AG09309 (cell line): ENCODE results near the gene ACSL1.

ENCODE experiments used
- DNase-seq: peaks from one replicate; pipeline ENCODE4 v3.0.0-alpha.2; 2010; ENCODE audit warnings: low read depth
- H3K4me3 ChIP-seq: 2 replicates; pipeline ENCODE4 v1.5.1; 2011; ENCODE audit warnings: mild to moderate bottlenecking, low read depth, low read length, moderate library complexity; ENCODE audit not compliant: control insufficient read depth
- TF ChIP-seq, protein P1 (sequence below): IDR thresholded peaks from 2 replicates; pipeline ENCODE4 v1.5.1; 2011; ENCODE audit warnings: mild to moderate bottlenecking, low read depth, low read length, inconsistent platforms; ENCODE audit not compliant: insufficient read depth, control insufficient read depth; ENCODE audit errors: missing control alignments

ACSL1 gene

DNA sequence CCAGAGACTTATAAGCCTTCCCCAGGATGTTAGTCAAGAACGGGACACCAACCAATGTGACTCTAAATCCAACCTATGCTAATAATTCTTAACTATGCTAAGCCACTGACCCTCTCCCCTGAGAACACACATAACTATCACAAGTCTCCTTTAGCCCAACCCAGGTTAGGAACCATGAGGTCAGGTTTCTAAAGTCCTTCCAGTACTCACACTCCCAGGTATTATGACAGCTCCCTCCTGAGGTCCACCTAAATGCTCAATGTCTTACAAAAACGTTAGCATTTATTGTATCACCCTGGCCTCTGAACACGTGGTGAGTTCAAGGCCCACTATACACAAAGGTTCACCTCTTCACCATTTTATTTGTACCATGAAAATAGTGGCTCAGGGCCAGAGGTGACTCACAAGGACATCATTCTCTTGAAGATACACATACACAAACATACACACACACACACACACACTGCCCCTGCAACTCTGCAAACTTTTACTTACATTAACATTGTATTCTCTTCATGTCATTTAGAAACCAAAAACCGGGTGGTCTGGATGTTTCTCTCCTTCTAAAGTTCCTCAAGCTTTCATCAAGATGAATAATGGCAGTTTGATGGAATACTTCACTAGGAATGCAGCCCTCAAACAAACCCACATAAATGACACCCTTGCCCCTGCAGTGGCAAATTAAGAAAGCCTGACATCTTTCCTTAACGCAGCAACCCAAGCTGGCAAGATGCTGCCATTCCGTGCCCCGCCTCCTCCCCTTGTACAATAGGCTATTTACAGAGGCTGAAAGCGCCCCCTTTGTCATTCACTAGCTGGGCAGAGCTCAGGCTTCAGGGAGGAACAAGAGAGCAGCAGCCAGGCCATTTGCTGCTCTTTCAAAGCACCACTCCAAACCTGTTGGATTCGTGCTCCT, 17.7 kb downstream of the ACSL1 start:
- no peak overlapping the region for H3K4me3 ChIP-seq

DNA sequence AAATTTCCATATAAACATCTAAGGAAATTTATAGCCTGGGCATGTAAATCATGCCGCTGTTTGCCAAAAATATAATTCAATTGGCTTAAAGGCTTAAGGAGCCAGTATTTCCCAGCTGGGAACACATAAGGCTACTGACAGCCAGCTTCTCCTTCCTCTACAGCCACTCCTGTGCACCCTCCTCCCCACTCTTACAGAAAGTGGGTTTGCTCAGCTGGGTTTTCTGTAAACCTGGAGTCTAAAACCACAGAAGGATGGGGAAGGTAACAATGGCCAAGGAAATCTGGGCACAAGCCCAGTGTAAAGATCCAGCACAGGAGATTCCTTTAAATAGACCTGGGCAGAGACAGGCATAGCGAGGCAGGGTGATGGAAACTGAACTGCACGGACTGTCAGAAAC, 18.5 kb downstream of the ACSL1 start:
- DNase-seq, result no peak
- H3K4me3 ChIP-seq, result no peak overlapping the region

More for the DNA sequence above, 17.7 kb downstream of the ACSL1 start:
- TF ChIP-seq, protein P1, sequence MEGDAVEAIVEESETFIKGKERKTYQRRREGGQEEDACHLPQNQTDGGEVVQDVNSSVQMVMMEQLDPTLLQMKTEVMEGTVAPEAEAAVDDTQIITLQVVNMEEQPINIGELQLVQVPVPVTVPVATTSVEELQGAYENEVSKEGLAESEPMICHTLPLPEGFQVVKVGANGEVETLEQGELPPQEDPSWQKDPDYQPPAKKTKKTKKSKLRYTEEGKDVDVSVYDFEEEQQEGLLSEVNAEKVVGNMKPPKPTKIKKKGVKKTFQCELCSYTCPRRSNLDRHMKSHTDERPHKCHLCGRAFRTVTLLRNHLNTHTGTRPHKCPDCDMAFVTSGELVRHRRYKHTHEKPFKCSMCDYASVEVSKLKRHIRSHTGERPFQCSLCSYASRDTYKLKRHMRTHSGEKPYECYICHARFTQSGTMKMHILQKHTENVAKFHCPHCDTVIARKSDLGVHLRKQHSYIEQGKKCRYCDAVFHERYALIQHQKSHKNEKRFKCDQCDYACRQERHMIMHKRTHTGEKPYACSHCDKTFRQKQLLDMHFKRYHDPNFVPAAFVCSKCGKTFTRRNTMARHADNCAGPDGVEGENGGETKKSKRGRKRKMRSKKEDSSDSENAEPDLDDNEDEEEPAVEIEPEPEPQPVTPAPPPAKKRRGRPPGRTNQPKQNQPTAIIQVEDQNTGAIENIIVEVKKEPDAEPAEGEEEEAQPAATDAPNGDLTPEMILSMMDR, result no peak
- no peak for DNase-seq

DNA sequence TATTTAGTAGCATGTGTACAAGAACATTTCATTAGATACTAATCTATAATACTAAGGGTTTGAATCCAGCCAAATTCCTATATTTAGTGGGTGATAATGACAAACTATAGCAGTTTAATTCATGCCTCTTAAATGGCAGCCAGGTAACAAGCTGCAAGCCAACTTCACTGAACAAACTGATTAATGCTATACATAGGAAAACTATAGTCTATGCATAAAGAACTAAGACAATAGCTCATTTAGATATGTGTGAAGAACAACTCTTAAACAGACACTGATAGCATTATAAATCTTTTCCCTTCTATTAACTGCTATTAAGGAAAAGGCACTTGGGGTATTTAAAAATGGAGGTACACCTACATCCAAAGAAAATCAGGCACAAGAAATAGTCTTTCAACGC, 19.1 kb downstream of the ACSL1 start:
- no peak for DNase-seq
- TF ChIP-seq, protein P1, result no peak
- no peak overlapping the region for H3K4me3 ChIP-seq

More for the DNA sequence above, 18.5 kb downstream of the ACSL1 start:
- TF ChIP-seq, protein P1, result no peak

- DNase-seq, result no peak
- H3K4me3 ChIP-seq, result no peak overlapping the region
- TF ChIP-seq, protein P1, result no peak
These were observed 19.6 kb downstream of the ACSL1 start for GRCh38 chr4:184806229-184806550.

GRCh38 chr4:184805462-184806228, 20.1 kb downstream of the ACSL1 start:
- no peak for DNase-seq
- no peak overlapping the region for H3K4me3 ChIP-seq
- TF ChIP-seq, protein P1, result no peak

GRCh38 chr4:184804621-184805020, 21.1 kb downstream of the ACSL1 start:
- no peak for DNase-seq
- H3K4me3 ChIP-seq, result no peak overlapping the region
- TF ChIP-seq, protein P1, result no peak
